22Rv1 (cell line): ENCODE data around the gene SLC12A1.

Experiments used
- H3K27ac ChIP-seq: fragments of 450-650 bp; 2 replicates; pipeline ENCODE4 v1.5.1; 2017
- ZFX ChIP-seq: fragments of 450-650 bp; IDR thresholded peaks from 2 replicates; pipeline ENCODE4 v1.6.1; 2017; ENCODE audit warnings: antibody characterized with exemption, borderline replicate concordance
- TF ChIP-seq, protein P1 (sequence below): fragments of 450-650 bp; IDR thresholded peaks from 2 replicates; pipeline ENCODE4 v1.5.1; 2017; ENCODE audit warnings: mild to moderate bottlenecking

SLC12A1 gene

DNA sequence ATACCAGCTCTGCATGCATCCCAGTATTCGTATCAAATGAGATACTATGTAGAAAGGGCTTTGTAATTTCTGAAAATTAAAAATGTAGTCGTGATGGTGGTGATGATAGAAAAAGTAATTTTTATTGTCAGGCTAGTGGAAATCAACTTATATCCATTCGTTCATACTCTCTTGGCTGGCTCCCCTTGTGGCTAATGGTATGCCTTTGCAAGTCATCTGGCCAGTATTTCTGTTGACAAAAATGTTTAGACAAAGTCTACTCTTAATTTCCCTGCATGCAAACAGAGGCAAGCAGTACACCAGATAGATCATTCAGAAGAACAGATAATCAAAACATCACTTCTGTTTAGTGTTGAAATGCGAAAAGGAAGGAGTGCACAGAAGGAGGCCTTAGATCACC, 75.6 kb downstream of the SLC12A1 start:
- TF ChIP-seq, protein P1, sequence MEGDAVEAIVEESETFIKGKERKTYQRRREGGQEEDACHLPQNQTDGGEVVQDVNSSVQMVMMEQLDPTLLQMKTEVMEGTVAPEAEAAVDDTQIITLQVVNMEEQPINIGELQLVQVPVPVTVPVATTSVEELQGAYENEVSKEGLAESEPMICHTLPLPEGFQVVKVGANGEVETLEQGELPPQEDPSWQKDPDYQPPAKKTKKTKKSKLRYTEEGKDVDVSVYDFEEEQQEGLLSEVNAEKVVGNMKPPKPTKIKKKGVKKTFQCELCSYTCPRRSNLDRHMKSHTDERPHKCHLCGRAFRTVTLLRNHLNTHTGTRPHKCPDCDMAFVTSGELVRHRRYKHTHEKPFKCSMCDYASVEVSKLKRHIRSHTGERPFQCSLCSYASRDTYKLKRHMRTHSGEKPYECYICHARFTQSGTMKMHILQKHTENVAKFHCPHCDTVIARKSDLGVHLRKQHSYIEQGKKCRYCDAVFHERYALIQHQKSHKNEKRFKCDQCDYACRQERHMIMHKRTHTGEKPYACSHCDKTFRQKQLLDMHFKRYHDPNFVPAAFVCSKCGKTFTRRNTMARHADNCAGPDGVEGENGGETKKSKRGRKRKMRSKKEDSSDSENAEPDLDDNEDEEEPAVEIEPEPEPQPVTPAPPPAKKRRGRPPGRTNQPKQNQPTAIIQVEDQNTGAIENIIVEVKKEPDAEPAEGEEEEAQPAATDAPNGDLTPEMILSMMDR: no peak
- no peak for TF ChIP-seq ZFX
- H3K27ac ChIP-seq: no peak overlapping the region

DNA sequence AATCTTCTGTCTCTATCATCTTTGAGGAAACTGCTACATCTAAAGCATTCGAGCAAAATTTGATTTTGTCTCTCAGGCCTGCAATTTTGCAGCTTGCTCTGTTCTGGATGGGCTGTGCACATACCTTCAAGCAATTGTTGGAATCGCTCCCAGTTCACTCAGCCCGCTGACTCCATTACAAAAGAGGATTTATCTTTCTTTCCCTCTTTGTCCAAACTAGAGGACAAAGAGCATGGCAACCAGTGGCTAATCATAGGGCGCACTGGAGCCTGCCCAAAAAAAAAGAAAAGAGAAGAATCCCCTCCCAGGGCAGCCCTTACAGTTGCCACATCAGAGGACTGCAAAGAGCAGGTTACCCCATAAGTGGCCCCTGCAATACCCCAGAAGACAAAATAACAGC, 76.1 kb downstream of the SLC12A1 start:
- no peak overlapping the region for H3K27ac ChIP-seq

DNA sequence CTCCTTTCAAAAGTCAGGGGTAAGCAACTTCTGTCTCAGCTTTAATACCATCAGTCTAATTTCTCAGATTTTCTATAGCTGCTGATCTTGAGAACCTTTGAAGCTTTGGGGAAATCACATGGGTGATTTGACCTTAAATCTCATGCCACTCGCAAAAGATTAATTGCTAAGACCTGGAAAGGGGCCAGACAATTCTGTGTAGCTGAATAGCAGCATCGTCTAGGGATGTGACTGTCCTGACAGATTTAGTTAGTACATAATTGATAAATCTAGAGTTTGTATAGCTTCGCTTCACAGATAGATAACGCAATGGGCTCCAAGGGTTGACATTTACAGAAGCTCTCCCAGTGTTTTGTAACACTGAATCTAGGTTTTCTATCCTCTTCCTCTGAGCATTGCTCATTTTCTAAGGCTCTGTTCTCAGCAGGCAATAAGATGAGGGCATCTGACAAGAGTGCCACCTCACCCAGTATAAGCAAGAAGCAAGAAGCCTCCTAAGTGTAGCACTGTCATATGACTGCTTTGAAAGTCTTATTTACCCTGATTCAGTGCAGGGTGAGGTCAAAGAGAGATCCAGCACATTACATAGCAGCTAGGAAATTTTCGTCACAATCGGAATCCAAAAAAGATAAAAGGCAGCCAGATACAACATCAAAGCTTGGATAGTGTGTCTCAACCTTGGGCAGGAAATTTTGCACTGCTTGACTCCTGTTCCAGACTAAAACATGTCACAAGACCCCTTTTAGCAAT, 77.5 kb downstream of the SLC12A1 start:
- TF ChIP-seq ZFX: no peak
- TF ChIP-seq, protein P1: no peak
- H3K27ac ChIP-seq: no peak overlapping the region

More for the DNA sequence above, 76.1 kb downstream of the SLC12A1 start:
- TF ChIP-seq ZFX: no peak
- TF ChIP-seq, protein P1: no peak

DNA sequence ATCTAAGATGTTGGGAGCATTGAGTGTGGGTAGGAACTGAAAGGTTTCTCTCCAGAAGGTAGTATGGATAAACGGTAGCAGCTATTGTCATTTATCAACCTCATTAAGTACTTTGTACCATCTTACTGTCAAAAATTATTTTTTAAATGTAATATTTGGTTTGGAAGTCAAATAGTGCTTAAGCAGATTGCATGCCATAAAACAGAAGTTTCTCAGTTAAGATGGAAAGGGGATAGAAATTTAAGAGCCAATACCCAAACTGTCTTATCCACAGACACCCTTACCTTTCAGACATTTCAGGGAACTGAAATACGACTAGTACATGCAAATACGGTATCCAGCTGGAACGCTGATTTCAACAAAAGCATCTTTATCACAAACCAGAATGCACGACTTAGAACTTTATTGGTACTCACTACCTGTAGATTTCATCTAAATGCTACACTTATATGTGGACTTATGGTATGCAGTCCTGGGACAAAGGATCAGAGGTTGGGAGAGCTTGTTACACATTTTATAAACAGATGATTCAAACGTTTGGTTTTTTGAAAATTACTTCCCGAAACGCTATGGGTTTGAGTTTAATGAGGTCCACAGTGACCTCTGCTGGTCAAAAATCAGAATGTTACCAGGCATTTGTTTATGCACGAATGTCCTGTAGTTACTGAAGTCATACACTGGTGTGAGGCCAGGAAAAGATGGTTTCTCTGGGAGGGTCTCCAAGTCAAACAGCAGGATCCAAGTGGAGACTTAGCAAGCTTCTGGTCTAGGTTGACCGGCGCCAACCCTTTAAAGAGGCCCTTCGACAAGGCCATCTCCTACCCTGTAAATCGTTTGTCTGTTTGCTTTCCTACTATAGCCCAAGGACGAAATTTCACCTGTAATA, 79.5 kb downstream of the SLC12A1 start:
- H3K27ac ChIP-seq: peak overlapping the region; percentile 19; the same call in 1 of the 2 replicates
- no peak for TF ChIP-seq ZFX
- TF ChIP-seq, protein P1: peak; percentile 79

DNA sequence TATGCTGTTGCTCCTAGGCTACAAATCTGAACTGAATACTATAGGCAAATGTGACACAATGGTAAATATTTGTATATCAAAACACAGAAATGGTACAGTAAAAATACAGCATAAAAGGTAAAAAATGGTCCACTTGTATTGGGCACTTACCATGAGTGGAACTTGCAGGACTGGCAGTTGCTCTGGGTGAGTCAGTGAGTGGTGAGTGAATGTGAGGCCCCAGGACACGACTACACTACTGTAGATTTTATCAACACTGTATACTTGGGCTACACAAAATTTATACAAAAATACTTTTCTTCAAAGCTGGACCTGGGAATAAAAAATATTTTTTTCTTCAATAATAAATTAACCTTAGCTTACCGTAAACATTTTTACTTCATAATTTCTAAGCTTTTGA, 83.5 kb downstream of the SLC12A1 start:
- H3K27ac ChIP-seq: no peak overlapping the region
- TF ChIP-seq, protein P1: no peak
- TF ChIP-seq ZFX: no peak

DNA sequence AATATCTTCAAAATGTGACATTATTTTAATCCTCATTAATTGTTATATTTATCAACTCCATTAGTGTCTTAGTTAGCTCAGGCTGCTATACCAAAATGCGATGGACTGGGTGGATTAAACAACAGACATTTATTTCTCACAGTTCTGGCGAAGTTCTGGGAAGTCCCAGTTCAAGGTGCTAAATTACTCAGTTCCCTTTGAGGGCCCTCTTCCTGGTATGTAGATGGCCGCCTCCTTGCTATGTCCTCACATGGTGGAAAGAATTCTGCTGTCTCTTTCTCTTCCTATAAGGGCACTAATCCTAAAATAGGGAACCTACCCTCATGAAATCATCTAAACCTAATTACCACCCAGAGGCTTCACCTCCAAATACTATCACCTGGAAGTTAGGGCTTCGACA, 86.4 kb downstream of the SLC12A1 start:
- TF ChIP-seq ZFX: no peak
- TF ChIP-seq, protein P1: no peak
- H3K27ac ChIP-seq: no peak overlapping the region

DNA sequence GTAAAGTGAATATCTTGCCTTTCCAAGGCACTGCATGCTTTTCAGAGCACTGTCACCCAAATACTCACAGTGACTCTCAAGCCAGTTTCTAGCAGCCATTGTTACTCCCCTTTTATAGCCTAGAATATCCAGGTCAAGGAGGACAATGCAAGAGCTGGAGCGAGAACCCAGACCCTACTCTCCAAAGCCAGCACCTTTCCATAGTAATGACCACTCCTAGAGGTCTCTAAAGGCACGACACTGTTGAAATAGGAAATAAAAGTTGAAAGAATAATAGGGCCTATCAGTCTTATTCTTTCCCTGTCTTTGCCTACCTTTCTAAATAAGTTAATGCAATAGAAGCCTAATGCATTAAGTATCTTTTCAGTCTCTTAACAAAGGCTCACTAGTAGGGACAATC, 91.6 kb downstream of the SLC12A1 start:
- TF ChIP-seq, protein P1: no peak
- TF ChIP-seq ZFX: no peak
- H3K27ac ChIP-seq: no peak overlapping the region
